ENCODE results near the gene MSANTD2. TPM values are rescaled to one million over a fixed set of nuclear protein-coding genes. Genes with fewer than 3 reads are reported as not detected.

MSANTD2 gene
- total RNA-seq, 1 donor from 2014 or later, result 21.0 TPM

DNA sequence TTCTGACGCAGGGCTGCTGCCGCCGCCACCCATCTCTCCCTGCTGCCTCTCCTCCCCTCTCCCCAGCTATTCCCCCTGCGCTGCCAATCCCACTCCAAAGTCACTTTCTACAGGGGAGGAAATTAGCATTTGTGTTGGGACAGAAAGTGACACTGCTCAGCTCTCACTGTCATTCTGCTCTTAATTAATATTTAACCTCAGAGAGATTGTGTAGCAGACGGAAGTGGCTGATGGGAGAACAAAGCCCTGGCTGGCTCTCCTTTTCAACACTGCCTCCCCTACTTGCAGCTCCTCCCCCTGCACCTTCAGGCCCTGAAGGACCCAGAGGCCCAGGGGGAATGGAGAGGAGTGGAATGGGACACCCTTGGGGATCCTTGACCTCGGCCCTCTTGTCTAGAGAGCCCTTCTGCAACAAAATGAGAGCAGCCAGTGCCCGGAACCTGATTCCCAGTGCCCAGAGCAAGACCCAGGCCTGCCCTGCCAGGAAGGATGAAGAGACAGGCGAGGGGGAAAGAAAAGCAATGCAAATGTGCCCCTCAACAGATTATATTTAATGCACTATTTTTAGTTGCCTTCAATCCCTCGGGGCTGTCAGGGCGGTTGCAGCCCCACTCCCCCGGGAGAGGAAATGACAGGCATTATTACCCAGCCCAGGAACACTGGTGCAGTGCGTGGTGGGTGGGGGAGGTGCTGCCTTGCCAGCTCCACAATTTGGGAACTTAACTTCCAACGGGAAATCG, 75.1 kb downstream of the MSANTD2 start:
- DNase-seq, result peak; percentile 47
- Mint-ChIP-seq H3K9me3 (no peaks in the 10 kb centered on the region), H3K4me3 (peak overlapping the region; percentile 73), H3K4me1 (peaks cover 56% of the 10 kb centered on the region), H3K27ac (peak overlapping the region; percentile 50), H3K27me3 (peaks cover 10% of the 10 kb centered on the region), H3K36me3 (ENCODE audit: low read depth) (no peaks in the 10 kb centered on the region)
- ChIA-PET CTCF (interaction anchor here (0.5 to 1.4 kb wide), 4 partner anchors 13 to 61 kb away, joined by 3 to 4 read pairs (median 3); no protein-coding TSS in a partner anchor), POLR2A (interaction anchor here (0.7 to 2.2 kb wide), 4 partner anchors 21 to 52 kb away, joined by 3 to 16 read pairs (median 6); partner anchors contain the start of genes SIAE and SPA17)
- TF ChIP-seq, protein P1, sequence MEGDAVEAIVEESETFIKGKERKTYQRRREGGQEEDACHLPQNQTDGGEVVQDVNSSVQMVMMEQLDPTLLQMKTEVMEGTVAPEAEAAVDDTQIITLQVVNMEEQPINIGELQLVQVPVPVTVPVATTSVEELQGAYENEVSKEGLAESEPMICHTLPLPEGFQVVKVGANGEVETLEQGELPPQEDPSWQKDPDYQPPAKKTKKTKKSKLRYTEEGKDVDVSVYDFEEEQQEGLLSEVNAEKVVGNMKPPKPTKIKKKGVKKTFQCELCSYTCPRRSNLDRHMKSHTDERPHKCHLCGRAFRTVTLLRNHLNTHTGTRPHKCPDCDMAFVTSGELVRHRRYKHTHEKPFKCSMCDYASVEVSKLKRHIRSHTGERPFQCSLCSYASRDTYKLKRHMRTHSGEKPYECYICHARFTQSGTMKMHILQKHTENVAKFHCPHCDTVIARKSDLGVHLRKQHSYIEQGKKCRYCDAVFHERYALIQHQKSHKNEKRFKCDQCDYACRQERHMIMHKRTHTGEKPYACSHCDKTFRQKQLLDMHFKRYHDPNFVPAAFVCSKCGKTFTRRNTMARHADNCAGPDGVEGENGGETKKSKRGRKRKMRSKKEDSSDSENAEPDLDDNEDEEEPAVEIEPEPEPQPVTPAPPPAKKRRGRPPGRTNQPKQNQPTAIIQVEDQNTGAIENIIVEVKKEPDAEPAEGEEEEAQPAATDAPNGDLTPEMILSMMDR (IDR thresholded peaks at IDR 0.05), result no peak
- intact Hi-C loops (cut with micrococcal nuclease), result loop anchor here (1.0 kb wide), 4 partner anchors 15 to 52 kb away; partner anchors contain the start of genes SIAE and SPA17
- ATAC-seq (ENCODE audit: low read depth), result peak; percentile 87

DNA sequence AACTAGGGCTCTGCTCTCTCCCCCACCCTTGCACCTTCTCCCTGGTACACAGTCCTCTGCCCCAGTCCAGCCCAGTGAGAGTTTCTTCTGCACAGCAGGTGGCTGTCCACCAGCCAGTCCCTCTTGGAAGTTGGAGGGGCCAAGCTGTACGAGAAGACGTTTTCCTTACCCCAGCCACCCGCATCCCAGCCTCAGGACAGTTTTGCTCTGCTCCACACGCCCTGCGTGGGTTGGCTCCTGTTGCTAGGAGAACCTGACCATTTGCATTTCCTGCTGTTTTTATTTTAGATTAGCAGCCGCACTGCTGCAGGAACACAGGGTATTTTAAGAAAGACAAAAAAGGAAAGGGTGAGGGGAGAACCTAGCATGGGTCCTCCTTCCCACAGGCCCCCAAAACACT, 78.0 kb downstream of the MSANTD2 start:
- DNase-seq (no peak), ATAC-seq (ENCODE audit: low read depth) (no peak)
- H3K4me3 Mint-ChIP-seq, result no peak overlapping the region
- ChIA-PET POLR2A (no interaction called here), CTCF (no interaction called here)
- H3K9me3 Mint-ChIP-seq, result no peaks in the 10 kb centered on the region
- TF ChIP-seq, protein P1 (IDR thresholded peaks at IDR 0.05), result no peak
- no peak overlapping the region for H3K27ac Mint-ChIP-seq
- H3K36me3 Mint-ChIP-seq (ENCODE audit: low read depth), result no peaks in the 10 kb centered on the region
- peaks cover 34% of the 10 kb centered on the region for H3K27me3 Mint-ChIP-seq
- intact Hi-C loops (cut with micrococcal nuclease), result no loop called here
- peaks cover 65% of the 10 kb centered on the region for H3K4me1 Mint-ChIP-seq

DNA sequence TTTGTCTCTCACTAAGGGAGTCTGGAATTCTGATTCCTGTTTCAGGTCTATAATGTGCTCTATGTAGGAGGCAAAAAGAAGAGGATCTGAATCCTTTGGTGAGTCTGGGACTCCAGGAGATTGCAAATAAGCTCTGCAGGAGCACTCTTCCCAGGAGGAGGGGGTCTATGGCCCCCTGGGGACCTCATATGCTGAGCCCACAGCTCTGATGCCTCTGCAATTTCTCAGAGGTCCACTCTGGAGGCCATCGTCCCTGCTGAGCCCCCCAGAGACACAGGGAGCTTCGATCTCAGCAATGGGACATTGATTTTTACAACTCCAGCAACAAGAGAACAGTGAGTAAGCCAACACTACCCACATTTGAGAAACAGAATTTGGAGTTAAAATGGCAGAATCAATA, 80.7 kb downstream of the MSANTD2 start:
- ATAC-seq (ENCODE audit: low read depth) (no peak), DNase-seq (no peak)
- TF ChIP-seq, protein P1 (IDR thresholded peaks at IDR 0.05), result no peak
- ChIA-PET CTCF (interaction anchor here (1.5 kb wide), 1 partner anchor 51 kb away, joined by 3 read pairs; no protein-coding TSS in a partner anchor), POLR2A (no interaction called here)
- intact Hi-C loops (cut with micrococcal nuclease), result no loop called here
- no peak overlapping the region for H3K4me3 Mint-ChIP-seq
- no peaks in the 10 kb centered on the region for H3K36me3 Mint-ChIP-seq (ENCODE audit: low read depth)
- H3K4me1 Mint-ChIP-seq, result peaks cover 44% of the 10 kb centered on the region
- no peak overlapping the region for H3K27ac Mint-ChIP-seq
- peaks cover 40% of the 10 kb centered on the region for H3K27me3 Mint-ChIP-seq
- no peaks in the 10 kb centered on the region for H3K9me3 Mint-ChIP-seq

DNA sequence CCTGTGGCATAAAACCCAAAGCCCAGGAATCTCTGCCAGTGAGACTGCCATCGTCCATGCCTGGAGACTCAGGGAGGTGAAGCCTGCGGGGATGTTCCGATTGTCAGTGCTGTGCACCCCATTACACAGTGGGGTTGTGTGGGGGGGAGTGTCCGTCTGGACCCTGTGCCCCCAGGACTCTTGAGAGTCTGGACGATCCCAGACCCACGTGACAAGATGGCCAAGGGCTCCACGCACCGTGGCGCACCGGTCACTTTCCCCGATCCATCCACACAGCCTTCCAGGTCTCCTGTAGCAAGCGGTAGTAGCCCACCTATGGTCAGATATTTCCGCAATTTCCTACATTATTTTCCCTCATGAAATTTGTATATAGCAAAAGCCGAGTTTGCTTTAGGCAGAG, 81.4 kb downstream of the MSANTD2 start:
- ATAC-seq (ENCODE audit: low read depth) (no peak), DNase-seq (no peak)
- POLR2A ChIA-PET, result no interaction called here
- TF ChIP-seq, protein P1 (IDR thresholded peaks at IDR 0.05), result no peak
- Mint-ChIP-seq H3K27me3 (peaks cover 40% of the 10 kb centered on the region), H3K4me1 (peaks cover 36% of the 10 kb centered on the region), H3K36me3 (ENCODE audit: low read depth) (no peaks in the 10 kb centered on the region), H3K9me3 (no peaks in the 10 kb centered on the region), H3K4me3 (no peak overlapping the region), H3K27ac (no peak overlapping the region)
- CTCF ChIA-PET, result interaction anchor here (1.5 kb wide), 1 partner anchor 50 kb away, joined by 3 read pairs; no protein-coding TSS in a partner anchor
- intact Hi-C loops (cut with micrococcal nuclease), result no loop called here

DNA sequence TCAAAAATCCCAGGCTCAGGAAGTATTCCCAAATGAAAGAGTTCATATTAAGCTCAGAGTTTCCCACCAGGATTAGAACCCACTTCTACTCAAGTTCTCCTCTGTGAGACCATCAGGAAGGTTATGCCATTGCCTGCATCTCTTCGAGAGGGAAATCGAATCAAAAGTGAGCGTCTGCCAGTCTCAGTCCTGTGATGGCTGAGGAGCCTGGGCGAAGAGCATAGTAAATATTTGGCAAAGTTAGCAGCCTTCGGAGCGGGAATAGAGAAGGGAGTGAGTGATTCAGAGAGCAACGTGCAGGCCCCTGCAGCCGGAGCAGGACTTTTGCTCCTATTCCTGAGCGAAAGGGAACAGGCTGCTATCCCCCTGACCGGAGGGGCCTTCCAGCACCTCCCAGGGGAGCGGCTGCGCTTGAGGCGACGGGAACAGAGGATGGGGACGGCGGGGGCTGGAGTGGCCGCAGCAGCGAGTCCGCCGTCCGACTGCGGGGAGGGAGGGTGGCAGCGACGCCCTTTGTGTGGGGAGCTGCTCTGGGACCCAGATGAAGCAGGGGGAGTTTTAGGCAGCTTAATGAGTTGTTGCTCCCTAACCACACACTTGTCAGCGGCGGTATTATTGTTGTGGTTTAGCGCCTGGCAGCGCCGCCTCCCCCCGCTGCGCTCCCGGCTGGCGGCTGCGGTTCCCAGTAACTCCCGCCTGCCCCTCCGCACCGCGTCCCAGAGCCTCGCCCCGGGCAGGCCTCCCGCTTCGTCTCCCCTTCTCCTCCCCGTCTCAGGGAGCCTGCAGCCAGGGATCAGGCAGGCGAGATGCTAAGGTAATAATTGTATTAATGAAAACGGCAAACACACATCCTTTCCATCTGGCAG, 82.2 kb downstream of the MSANTD2 start:
- Mint-ChIP-seq H3K4me3 (peak overlapping the region; percentile 60), H3K27me3 (peaks cover 40% of the 10 kb centered on the region), H3K9me3 (no peaks in the 10 kb centered on the region), H3K27ac (no peak overlapping the region), H3K36me3 (ENCODE audit: low read depth) (no peaks in the 10 kb centered on the region), H3K4me1 (peaks cover 31% of the 10 kb centered on the region)
- TF ChIP-seq, protein P1 (IDR thresholded peaks at IDR 0.05), result no peak
- DNase-seq (no peak), ATAC-seq (ENCODE audit: low read depth) (no peak)
- intact Hi-C loops (cut with micrococcal nuclease), result no loop called here
- ChIA-PET POLR2A (no interaction called here), CTCF (interaction anchor here (1.4 kb wide), 1 partner anchor 49 kb away, joined by 5 read pairs; no protein-coding TSS in a partner anchor)

Measured in activated B cell treated with CpG ODN at 0.5 μM for 24 hours (primary cell).